ENCODE results near the gene MFAP4.

MFAP4 gene

DNA sequence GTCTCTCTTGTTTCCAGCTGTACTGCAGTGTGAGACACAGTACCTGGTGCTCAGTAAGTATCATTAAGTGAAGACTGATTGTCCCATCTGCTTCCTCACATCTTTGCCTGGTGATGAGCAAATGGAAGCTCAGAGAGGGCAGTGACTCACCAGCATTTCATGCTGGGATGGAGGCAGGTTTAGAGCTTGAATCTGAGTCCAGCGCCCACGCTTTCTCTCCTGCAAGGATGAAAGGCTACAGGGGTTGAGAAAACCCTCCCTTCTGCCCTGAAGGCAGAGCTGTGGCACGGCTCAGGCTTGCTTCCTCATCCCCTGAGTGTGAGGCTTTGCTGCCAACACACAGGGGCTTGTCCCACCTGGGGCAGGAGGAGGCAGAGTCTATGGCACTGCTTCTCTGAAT is 22.5 kb upstream of the MFAP4 start:
- no peak for DNase-seq

- no peak for DNase-seq
Observed at GRCh38 chr17:19409066-19409465, 22.1 kb upstream of the MFAP4 start.

DNA sequence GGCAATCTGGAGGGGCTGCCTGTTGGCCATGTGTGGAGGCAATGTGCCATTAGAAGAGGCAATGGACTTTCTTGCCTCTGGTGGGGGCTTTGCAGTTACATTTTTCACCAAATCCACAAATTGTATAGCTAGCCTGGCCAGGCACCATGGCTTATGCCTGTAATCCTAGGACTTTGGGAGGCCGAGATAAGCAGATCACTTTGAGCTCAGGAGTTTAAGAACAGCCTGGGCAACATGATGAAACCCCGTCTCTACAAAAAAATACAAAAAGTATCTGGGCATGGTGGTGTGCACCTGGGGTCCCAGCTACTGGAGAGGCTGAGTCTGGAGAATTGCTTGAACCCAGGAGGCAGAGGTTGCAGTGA is 21.3 kb upstream of the MFAP4 start:
- no peak for DNase-seq

DNA sequence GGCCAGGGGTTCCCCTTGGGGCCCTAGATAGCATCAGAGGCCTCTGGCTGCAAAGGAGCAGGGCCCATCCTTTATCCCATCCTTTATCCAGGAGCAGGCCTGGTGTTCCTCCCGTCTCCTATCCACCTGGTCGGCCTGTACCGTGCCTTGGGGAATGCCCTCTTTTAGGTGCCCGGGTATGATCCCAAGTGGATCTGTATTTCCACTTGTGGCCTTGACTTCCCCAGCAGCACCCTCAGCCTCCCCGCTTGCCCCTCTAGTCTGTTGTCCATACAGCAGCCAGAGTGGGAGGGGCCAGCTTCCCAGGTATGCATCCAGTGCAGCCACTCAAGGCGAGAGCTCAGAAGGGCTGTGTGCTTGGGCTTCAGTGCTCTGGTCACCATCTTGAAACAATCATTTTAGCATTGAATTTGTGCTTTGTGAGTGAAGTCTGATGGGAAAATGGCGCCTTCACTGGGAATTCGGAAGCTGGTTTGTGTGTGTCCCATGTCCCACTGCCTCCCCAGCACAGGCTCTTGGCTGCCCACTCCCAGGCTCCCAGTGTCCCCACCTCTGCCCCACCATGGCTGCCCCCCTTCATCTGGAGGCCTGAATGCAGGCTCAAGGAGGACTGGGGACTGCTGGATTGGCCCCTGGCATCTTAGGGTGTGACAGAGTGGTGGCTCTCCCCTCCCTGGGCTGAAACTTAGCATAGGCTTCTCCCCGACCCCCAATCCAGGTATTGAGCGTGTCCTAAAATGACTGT is 20.8 kb upstream of the MFAP4 start:
- DNase-seq, result no peak

- no peak for DNase-seq
Observed at GRCh38 chr17:19405114-19405513, 18.1 kb upstream of the MFAP4 start.

DNA sequence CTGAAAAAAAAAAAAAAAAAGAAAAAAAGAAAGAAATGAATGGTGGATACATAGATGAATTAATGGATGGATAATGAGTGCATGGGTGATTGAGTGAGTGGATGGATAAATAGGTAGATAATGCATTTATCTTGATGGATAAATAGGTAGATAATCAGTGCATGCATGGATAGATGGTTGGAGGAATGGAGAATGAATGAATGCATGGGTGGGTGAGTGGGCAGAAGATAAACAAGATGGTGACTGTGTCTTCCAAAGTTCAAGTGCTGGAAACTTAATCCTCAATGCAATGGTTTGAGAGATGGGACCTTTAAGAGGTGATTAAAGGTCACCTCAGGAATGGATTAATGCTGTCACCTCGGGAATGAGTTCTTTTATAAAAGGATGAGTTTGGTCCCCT is 17.3 kb upstream of the MFAP4 start:
- no peak for DNase-seq

- no peak for DNase-seq
Observed at GRCh38 chr17:19403021-19403420, 16.0 kb upstream of the MFAP4 start.

DNA sequence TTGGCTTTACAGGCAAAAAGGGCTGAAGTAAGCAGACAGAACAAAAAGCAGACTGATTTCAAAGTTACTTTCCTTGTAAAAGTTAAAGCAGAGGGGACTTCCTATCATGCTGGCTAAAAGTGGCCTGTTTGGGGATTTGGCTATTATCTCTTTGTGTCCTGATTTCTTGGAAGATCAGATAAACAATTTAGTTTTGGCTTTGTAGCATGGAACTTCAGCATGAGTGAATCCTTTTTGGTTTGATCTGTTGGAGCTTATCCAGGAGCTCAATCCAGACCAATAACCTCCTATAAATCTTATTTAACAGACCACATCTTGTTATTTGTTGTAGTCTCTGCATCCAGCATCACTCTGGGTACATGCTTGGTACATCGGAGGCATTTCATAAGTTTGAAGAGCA is 15.2 kb upstream of the MFAP4 start:
- no peak for DNase-seq

DNA sequence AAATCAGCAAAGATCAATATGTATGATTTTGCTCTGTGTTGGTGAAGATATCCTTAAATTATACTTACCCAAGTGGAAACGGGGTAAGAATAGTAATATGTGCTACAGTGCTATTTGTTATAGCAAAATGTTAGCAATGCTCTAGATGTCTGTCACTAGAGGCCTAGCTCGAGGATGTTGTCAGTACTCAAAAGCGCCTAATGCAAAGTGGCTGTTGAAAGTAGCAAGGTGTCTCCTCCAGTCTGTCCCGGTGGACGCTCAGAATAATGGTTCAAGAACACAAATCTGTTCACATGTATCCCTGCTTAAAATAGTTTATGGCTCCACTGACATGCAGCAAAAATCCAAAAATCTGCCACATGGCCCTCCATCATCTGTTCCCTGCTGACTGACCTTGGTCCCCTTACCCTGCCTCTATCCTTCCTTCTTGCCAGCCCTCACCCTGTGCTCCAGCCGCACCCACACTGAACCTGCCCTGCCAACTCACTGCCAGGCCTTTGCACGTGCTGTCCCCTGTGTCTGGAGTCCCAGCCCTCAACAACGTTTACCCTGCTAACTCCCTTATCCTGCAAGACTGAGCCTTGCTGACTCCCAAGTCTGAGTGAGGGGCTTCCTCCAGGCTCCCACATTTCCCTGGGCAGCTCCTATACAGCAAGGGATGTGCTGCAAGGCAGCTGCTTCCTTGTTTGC is 14.5 kb upstream of the MFAP4 start:
- DNase-seq, result no peak

DNA sequence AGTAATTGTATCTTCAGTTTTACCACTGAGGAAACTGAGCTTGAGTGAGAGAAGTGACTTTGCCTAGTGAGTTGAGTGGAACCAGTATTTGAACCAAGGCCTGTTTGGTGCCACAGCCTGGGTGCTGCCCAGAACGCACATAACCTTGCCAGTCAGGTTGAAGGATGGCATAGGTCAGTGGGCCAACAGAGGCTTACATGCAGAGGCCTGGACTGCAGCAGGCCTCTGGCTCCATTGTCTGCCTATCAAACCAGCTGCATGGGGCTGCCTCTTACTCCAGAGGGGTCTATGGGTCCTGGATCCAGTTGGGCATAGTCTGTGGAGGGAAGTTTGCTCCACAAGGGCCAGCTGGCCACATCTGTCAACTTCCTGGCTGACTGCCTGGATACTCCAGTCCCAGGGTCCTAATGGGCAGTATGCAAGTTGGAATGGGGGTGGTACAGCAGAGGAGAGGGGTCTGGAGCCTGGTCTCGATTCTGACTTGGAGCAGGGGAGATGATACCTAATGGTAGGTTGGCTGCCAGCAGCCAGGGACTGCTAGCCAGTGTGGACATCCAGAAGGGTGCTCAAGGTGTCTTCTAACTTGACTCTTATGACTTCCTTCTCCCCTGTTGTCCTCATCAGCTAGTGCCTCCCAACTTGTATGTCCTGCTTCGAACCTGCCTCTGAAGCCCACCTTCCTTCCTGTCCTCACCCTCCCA is 12.9 kb upstream of the MFAP4 start:
- no peak for DNase-seq

DNA sequence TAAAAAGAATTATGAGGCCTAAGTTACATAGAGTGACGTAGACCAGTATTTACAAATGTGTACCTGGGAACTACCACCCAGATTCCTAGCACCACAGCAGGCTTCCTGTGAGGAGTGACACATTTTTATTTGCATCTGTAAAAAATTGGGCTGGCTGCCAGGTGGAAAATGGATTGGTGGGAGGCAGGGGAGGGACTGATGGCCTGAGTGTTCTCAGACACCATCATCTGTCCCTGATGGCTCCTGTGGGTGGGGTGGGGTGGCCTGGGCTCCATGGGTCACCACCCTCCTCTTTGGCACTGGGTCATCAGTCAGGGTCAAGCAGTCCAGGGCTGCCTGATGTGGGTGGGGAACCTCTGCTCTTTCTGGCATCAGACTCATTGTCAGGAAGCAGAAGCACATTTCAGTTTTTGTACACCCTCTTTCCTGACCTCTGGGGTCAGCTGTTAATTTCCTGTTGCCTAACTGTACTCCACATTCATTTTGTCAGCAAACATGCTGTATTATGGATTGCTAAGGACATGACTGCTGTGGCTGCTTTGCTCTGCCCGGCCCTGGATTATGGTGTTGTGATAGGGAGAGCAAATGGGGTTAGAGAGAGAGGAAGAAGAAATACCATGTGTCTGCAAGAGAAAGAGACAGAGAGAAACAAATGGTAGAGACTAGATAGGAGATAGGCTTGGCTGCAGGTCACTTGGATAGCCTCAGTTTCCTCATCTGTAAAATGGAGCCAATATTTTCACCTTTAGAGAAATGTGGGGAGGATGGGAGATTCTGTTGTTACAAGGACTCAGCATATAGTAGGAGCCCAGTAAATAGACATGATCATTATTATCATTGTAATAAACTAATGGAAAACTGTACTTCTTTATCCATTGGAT is 11.6 kb upstream of the MFAP4 start:
- no peak for DNase-seq

- DNase-seq, result no peak
Observed at GRCh38 chr17:19397556-19398041, 10.6 kb upstream of the MFAP4 start.

- DNase-seq, result no peak
Observed at GRCh38 chr17:19392303-19392702, 5.3 kb upstream of the MFAP4 start.

DNA sequence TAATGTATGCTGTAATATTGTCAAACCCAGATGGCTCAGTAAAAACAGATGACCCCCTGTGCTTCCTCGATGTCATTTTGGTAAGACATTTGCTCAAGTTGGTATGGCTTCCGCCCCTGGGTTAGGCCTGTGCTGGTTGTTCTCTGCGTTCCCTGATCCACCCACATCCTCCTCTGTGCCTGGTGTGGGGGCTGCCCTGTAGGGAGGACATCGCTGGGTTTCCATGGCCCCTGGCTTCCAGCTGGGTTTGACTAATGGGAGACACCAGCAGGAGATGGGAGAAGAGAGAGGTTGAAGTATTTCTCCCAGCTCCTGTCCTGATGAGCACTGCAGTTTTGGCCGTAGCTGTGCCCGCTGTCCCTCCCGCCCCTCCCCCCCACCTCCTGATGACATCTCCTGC is 4.4 kb upstream of the MFAP4 start:
- no peak for DNase-seq

- no peak for DNase-seq
Observed at GRCh38 chr17:19390951-19391350, 4.0 kb upstream of the MFAP4 start.

DNA sequence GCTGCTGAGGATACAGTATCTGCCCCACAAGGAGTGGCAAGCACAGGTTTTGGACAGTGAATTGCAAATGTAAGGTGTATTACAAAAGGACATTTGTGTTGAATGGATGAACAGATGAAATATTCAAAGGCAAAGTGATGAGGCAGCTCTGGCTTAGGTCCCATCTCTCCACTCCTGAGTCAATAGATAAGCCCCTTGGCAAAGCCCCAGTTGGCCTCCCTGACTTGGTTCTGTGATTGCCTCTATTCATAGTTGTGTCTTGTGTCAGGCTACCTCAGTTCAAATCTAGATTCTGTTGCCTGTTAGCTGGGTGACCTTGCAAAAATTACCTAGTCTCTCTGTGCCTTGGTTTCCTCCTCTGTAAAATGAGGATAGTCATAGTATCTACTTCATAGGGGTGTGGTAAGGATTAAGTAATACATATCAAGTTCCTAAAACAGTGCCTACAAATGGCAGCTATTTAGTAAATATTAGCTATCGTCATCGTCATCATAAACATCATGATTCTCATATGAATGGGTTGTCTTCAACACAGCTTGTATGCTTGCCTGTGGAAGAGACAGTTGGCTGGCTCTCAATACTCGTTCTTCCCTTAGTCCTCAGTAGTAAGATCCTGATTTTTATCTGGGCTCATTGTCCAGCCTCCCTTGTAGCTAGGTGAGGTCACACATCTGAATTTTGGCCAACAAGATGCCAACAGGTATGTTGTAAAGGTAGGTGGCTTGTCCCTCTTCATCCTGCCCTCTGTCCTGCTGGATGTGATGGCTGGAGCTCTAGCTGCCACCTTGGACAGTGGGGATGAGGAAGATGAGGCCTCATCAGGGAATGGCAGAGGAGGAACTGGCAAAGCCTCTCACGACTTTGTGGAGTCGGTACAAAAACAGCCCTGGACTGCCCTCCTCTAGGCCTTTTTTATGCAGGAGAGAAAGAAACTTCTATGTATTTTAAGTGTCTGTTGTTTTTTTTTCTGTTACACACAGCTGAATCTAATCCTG is 2.1 kb upstream of the MFAP4 start:
- no peak for DNase-seq

GRCh38 chr17:19387921-19388521 is 1.0 kb upstream of the MFAP4 start:
- no peak for DNase-seq

DNA sequence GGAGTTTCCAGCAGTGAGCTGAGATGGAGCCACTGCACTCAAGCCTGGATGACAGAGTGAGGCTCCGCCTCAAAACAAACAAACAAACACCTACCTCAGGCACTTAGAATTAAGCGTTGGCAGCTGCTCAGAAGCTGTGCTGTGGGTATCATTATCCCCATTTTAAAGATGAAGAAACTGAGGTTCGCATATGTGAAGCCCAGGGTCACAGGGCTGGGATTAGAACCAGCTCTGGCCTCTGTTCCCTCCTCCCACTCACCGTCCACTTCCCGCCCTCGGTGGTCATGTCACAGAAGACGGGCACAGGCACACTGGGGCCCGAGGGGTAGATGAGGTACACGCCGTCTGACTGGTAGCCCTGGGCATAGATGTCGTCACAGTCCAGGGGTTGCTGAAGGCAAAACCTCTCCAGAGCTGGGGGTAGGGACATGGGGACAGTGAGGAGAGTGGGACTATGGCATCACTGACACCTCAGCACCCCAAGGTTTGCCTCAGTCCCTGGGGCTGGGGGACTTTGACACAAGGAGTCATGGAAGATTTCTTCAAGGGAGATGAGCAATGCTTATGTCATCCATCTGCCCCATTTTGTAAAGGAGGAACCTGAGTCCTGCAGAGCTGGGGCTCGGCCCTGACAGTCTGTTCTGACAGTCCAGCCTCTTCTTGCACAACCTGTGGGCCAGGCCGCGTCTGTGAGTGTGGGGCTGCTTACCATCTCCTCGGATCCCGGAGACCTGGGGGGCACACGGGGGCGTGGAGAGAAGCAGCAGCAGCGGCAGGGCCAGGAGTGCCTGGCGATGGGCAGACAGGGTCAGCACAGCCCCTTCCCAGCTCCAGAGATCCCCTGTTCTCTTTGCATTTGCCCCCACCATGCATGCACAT is 700 bp downstream of the MFAP4 start:
- no peak for DNase-seq

- no peak for DNase-seq
Observed at GRCh38 chr17:19385521-19385983, 1.4 kb downstream of the MFAP4 start.
